NCI-H2107 (cell line): ENCODE measurements around the gene PDCD1LG2.
"Not testable (repeated sequence)": the region's sequence is repeated elsewhere in the genome, so short reads cannot be mapped to it uniquely, and the experiment has no call there.

Experiments used
- DNase-seq: peaks from one replicate; lab custom pipeline; 2025; lab: John Stamatoyannopoulos, UW

Gene PDCD1LG2

DNA sequence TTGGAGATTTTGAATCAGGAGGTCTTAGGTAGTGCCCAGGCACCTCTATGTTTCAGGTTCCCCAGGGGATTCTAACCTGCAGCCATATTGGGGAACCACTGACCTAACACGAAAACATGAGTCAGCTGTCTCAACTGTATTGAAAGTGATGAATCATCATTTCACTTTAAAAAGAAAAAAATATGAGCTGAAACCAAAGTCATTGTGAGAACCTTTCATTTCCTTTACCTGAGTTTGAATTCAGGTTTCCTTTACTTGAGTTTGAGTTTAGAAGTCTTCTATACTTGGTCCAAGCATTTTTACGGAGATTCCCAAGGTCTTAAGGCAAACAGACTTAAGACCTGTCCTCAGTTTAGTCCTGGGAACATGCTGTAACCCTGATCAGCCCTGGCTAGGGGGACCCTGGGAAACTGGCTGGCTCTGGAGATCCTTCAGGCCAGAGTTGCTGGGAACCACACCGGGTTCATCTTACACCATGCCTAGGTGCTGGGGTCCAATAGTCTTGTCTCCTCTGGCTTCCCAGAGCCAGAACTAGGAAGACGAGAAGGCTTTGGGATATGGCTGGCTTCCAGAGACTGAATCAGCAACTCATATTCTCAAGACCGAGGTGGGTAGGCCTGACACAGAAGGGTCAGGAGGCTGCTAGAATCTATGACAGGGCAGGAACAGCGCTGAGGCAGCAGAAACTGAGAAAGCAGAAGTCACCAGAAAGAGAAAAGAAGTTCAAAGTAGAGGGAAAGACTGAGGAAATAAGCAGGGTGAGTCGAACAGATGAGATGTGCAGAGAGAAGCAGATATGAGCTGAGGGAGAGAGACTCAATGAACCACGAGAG lies 16.4 kb upstream of the PDCD1LG2 start:
- DNase-seq, result no peak

DNA sequence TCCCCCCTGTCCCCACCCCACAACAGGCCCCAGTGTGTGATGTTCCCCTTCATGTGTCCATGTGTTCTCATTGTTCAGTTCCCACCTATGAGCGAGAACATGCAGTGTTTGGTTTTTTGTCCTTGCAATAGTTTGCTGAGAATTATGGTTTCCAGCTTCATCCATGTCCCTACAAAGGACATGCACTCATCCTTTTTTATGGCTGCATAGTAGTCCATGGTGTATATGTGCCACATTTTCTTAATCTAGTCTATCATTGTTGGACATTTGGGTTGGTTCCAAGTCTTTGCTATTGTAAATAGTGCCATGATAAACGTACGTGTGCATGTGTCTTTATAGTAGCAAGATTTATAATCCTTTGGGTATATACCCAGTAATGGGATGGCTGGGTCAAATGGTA lies 15.6 kb upstream of the PDCD1LG2 start:
- not testable (repeated sequence) for DNase-seq

DNA sequence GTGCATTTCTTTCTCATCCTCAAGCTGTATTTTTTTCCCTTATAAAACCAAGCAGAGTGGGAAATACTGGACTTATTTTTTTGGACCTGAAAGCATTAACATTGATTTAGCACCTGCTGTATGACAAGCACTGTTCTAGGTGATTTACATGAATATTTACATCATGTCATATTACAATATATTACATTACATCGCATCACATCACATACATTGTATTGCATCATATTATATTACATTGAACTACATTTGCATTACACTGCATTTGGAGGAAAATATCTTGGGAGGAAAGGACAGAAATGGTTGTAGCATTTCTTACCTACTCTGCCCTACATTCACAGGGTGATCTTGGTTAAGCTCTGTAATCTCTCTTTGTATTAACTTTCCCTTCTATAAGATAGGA lies 11.2 kb upstream of the PDCD1LG2 start:
- no peak for DNase-seq

DNA sequence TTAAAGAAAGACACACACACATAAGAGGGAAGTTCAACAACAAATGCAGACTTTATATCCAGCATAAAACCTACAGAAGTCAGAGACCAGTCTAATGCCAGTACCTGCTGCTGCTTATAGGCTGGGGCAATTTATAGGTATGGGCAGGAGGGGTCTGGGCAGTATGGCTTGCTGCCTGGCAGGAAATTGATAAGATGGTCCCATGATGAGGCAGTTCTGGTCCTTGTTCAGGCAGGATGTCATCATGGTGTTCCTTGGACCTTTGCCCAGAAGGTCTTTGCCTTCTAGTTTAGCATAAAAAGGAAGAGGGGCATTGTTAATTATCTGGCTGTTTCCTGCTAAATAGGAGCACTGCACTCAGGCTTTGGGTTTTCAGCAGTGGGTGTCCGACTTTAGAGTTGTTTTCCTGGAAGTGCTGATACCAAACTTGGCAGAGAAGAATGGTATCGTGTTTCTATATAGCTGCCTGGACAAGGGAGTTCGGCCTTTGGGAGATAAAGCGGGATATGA lies 10.4 kb upstream of the PDCD1LG2 start:
- no peak for DNase-seq

DNA sequence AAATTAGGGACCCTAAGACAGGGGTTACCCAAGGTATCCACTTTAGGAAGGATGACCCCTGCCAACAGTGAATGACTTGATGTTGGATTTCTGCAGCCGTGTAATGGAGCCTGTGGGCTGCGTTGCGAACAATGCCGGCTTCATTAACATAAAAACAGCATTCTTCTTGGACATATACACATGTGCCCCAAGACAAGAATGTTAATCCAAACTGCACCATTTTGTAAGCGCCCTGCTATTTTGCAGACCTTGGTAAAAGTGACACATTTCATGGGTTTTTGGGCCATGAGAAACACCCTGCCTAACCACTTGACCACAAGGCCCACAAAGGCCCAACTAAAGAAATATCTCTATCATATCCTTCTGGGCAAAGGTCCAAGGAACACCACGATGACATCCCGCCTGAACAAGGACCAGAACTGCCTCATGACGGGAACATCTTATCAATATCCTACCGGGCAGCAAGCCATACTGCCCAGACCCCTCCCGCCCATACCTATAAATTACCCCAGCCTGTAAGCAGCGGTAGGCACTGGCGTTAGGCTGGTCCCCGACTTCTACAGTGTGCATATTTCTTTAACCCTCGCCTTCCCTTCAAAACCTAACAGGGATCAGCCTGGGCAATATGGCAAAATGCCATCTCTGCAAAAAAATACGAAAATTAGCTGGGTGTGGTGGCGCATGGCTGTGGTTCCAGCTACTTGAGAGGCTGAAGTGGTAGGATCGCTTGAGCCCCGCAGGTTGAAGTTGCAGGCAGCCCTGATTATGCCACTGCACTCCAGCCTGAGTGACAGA lies 9.7 kb upstream of the PDCD1LG2 start:
- DNase-seq, result no peak

DNA sequence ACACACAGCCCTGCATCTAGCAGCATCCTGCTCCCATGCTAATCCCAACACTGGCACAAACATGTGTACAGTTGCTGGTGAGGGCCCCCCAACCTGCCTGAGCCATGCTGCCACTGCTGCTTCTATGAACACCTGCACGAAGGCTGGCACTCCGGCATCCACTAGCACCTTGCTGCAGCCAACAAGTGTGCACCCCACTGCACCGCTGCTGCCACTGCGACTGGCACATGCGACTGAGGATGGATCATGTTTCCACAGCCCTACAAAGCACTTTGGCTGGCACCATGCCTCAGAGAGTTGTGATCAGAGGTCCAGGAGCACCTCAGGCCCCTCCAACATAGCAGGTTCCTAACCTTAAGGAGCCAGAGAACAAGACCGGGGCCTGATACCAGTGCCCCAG lies 7.8 kb upstream of the PDCD1LG2 start:
- no peak for DNase-seq

DNA sequence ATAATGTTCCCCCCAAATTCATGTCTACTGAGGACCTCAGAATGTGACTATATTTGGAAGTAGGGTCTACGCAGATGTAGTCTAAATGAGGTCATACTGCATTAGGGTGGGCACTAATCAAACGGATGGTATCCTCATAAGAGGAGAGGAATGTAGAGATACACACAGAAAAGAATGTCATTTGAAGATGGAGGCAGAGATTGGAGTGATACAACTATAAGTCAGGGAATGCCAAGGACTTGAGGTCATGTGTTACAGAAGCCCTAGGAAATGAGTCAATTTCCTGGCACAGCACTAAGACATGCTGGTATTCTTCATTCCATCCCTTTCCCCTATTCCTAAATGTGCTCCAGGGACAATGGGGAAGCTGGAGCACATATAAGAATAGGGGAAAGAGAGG lies 758 bp upstream of the PDCD1LG2 start:
- no peak for DNase-seq

DNA sequence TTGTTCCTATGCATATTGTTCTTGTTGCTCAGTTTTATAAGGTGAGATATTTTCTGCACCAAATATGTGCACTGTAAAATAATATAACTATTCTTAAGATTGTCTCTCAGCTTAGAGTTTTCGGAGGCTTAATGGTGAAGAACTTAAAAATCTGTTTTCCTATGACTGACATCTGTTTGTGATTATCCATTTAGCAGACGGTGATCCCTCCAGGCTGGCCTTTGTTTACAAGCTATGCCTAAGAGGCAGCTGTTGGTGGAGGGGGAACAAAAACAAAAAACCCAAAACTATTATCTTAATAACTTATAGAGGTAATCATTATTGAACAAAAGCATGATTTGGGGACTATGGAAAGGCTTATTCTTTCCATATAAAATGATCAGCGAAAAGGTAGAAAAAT lies 658 bp downstream of the PDCD1LG2 start:
- no peak for DNase-seq

DNA sequence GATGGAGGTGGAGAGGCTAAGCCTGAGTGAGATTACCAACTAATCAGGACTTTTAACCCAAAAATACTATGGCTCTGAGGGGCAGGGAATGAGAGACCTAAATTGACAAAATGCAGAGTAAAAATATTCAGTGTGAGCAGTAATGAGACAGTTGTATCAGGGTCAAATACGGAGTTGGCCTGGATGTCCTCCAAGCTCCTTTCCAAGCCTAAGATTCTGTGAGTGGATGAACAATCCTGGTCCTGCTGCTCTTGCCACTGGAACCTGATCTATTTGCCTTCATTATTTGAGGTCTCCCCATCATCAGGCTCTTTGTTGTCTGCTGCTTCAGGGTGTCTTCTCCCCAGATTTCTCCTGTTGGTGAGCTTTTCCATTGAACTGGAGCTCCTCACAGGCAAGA lies 1.1 kb downstream of the PDCD1LG2 start:
- no peak for DNase-seq

DNA sequence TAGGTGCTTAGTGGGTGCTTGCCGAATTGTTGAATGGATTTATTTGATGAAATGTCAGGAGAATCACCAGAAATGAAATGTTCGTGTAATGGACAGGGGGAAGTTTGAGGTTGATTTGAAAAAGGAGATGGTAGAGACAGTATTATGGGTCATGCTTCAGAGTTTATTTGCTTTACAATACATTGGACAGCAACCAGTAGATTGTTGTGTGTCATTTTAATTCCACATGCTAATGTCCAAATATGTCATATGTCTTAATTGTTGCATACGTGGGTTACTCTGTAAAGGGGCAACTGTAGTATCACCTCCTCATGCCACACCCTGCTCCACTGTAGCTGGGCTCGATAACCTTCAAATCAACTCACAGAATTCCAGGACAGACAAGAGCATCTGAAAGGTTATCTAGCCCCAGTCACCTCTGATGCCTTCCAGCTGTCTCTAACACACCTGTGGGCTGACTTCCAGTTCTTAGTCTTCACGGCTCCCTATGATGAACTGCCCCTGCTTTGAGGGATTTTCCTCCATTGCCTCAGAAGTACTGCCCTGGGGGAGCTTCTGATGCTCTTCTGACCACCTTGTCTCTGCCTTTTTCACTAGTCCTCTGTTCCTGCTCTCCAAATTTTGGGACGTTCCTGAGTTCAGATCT lies 1.7 kb downstream of the PDCD1LG2 start:
- DNase-seq, result no peak

DNA sequence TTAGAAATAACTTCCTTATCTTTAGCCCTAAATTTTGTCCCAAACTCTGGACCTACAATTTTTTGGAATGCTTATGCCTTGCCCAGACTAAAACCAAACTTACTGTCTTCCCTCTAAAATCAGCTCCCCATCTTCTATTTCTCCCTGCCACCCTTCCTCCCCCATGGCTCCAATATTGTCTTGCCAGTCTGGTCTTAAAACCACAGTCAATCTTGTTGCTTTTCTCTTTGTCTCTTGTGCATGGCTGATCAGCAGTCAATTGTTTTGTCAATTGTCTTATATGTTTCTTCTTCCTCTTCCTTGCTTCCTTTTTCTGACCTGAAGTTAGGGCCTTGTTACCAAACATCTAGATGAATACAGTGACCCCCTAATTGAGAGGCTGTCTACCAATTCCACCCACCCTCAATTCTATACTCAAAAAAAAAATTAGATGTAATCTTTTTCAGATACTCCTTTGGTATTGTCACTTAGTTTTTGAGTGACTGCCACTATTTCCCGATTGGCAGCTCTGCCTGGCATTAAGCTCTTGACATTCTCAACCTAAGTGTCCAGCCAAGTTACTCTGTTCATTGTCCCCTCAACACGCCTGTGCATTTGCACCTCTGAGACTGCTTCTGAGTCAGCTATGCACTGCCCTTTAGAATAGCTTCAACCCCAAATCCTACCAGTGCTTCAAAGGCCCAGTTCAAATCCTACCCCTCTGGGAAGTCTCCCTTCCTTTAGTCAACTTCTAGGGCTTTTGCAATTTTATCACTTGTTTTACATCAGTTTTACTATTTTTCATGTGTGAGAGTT lies 2.5 kb downstream of the PDCD1LG2 start:
- no peak for DNase-seq

DNA sequence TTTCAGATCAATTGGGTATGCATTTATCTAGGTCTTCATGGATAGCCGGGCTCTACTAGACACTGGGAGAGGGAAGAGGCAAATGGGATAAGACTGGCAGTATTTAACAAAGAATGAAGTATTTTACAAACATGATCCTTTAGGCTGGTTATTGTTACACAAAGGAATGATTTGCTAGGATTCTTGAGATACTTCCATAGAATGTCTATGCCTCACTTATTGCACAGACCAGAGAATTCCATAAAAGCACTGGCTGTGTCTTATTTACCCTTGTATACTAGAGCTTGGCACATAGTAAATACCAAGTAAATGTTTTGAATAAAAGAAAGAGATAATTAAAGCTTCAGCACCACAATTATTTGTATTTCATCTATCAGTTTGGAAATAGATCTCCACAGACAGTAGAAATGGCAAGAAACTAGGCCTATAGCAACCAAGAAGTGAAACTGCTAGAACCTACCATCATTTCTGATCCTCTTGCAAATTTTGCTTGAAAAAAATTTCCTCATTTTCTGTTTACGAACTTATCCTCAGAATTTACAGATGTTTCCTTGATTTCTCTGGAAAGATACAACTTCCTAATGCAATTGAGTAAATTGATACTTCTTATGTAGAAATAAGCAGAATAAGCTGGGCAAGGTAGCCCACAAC lies 3.8 kb downstream of the PDCD1LG2 start:
- DNase-seq, result no peak

DNA sequence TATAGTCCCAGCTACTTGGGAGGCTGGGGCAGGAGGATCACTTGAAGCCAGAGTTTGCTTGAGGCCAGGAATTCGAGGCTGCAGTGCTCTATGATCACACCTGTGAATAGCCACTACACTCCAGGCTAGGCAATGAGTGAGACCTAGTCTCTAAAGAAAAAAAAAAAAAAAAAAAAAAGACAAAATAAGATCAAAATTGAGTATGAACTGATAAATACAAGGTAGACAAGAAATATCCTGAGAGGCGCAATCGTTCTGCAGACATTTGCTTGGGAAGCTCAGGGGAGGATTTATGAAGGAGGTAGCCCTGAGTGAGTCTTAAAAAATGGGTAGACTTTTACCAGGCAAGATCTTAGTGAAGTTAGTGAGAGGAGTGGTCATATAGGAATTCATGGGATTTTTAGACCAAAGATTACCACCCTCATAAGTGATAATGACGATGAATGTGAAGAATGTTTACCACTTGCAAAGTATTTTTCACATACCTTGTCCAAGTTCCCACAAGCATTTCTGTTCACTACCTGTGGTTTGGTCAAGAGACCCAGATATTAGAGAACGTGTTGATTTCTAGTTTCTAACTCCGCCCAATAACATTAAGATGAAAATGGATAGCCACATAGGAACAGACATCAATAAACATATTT lies 4.4 kb downstream of the PDCD1LG2 start:
- DNase-seq, result no peak

DNA sequence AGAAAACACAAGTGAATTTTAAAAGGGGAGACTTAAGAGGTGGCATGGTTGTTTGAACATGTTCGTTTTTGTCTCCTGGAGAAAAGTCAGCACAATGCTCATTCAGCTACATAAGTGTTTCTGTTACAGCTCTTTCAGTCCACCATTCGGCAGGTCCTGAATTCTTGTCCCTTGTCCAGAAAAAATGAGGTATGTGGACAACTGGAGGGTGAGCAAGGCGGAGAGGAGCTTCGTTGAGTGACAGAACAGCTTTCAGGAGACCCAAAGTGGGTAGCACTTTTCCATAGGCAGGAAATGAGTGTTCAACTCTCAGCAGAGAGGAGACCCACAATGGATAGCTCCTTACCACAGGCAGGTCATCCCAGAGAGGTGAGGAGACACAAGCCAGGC lies 4.9 kb downstream of the PDCD1LG2 start:
- DNase-seq, result no peak

DNA sequence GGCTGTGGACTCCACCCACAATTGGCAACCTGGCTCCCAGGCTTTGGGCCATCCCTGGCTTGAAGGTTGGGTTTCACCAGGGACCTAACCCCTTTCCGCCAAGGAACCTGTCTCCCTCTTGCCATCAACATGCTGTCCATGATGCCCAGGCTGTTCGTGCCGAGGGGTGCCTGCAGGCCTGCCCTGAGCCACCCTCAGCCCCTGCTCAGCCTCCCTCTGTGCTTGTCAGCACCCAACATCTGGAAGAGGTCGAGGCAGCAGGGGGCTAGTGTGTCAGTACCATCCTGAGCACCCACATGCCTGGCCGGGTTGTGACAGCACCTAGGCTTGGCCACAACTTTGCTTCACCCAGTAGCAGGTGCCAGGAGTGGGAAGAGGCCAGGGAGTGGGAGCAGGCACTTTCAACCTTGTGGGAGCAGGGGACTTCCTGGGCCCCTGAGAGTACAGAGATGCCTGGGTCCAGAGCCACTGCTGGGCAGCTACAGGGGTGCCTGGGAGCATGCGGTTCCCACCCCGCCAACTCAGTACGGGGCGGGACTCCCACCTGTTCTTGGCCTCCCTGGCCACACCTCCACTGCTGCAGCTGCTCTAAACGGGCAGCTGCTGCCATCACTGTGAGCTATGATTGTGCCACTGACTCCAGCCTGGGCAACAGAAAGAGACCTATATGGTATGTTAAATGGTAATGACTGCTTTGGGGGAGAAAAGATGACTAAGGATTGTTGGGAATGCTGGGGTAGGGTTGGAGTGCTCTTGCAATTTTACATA lies 6.3 kb downstream of the PDCD1LG2 start:
- DNase-seq, result no peak

DNA sequence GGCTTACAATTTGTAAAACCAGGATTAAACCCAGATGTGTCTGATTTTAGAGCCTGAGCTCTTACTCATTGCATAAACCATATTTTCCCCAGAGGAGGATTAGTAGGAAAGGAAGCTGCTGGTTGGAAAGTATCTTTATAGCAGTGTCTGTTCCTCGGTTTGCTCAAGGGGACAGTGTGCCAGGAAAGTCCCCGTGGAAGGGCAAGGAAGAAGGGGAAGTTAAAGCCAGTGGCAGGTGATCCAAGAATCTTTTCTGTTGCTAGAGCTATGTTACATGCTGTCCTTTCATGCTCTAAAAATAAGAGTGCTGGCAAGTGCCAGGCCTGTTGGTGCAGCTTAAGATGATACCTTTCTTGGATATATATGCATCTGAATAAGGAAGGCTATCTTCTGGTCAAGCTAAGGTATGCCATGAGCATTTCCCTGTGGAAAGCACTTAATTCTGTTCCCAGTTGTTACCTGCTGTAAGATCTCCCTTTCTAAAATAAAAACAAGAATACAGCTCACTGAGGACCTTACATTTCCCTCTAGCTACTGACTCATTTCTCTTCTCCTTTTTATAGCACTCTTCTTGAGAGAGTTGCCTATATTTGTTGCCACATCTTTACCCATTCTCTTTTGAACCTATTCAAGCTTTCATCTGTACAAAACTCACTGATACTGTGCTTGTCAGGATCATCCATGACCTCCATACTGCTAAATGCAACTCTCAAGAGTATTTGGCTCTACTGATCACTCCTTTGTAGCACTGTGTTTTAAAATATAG lies 8.0 kb downstream of the PDCD1LG2 start:
- no peak for DNase-seq

DNA sequence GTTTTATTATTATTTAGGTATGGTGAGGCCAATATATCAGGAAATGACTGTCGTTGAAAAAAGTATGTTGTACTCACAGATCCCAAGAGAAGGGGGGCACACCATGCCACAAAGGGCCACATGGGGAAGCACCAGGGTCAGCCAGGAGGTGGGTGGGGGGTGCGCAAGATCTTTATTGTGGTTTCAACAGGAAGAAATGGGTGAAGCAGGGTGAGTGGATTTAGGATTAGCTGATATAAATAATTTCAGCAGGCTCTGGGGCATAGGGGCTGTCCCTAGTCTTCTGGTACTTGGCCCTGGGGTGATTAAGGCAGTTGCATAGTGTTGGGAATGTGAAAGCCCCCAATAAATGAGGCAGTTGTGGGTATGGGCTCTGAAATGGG lies 8.6 kb downstream of the PDCD1LG2 start:
- no peak for DNase-seq

DNA sequence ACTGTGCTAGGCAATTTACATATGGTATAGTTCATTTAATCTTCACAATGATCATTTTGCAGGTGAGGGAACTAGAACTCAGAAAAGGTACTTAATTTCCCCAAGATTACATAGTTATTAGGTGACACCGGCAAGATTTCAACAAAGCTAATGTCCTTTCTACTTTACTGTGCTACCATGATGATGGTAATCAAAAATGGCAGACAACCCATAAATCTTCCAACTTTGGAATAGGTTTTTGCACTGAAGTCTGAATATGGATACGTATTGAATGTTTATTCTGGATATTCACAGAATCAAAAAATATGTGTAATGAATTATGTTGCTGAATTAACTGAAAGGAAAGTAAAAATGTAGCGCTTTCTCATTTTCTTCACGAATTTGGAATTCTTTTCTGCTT lies 13.8 kb downstream of the PDCD1LG2 start:
- DNase-seq, result no peak

DNA sequence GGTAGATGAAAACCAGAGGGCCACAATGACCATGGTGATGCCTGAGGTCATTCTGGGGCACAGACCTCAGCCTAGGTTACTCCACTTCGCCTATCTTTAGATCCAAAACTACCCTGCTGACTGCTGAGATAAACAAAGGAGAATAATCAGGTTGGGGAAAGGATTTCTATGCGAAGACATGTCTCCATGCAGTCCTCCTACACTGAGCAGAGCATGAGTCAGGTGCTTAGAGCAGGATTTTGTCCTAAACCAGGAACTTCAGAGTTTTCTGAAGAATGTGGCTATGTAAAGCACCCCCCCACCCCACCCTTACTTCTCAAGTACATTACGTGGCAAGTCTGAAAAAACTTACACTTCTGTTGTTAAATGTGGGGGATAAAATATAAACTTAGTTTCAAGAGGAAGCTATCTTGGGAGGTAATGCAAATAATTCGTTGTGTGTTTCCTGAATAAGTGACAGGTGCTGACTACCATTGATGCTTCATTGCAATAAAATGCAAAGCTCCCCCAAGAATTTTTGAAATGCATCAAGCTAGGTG lies 19.4 kb downstream of the PDCD1LG2 start:
- no peak for DNase-seq
